ENCODE data around the gene CCDC85C.

Gene CCDC85C

DNA sequence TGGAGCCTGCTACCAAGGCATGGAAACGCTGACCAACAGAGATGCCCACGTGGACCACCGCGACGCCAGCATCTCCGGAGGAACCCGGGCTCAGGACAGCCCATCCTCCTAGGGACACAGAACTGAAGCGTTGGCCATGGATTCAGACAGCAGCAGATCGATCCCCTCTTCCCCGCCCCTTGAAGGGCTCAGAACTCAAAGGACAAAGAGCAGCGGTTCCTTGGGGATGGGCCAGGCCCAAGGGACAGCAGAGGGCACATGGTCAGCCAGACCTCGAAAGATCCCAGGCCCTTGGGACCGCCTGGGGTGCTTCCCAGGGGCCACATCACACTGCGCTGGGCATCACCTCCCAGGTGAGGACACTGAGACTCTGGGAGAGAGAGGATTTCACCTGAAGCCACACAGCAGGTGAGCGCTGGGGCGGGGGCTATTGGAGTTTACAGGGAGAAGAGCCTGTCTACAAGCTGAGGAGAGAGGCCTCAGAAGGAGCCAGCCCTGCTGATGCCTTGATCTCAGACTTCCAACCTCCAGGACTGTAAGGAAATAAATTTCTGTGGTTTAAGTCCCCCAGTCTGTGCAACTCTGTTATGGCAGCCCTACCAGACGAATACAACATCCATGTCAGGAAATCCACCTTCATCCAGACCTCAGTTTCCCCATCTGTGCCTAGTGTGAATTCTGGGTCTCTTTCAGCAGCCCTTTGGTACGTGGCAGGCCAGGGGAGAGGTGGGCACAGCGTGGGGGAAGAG lies 73.4 kb downstream of the CCDC85C start:
- Mint-ChIP-seq H3K4me3 (no peak overlapping the region), H3K27me3 (no peaks in the 10 kb centered on the region), H3K36me3 (ENCODE audit: low read depth) (no peaks in the 10 kb centered on the region), H3K9me3 (no peaks in the 10 kb centered on the region), H3K4me1 (ENCODE audit: low read depth) (no peaks in the 10 kb centered on the region), H3K27ac (no peak overlapping the region)

DNA sequence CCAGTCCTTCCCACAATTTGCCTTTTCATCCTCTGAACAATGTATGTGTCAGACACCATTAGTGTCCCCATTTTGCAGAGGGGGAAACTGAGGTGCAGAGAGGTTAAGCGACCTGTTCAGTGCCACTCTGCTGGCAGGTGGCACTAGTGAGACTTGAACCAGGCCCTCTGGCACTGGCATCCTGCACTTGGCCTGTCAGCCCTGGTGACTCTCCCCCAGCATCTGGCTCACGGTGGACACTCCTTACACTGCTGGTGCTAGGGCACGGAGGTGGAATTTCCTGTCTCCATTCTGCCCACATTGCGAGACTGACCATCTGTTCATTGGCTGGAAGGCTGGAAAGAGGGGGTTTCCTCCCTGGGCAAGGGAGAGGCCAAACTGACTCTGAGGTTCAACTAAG lies 74.1 kb downstream of the CCDC85C start:
- H3K27ac Mint-ChIP-seq = no peak overlapping the region
- no peaks in the 10 kb centered on the region for H3K36me3 Mint-ChIP-seq (ENCODE audit: low read depth)
- peaks cover 6% of the 10 kb centered on the region for H3K4me1 Mint-ChIP-seq (ENCODE audit: low read depth)
- no peak overlapping the region for H3K4me3 Mint-ChIP-seq
- no peaks in the 10 kb centered on the region for H3K9me3 Mint-ChIP-seq
- no peaks in the 10 kb centered on the region for H3K27me3 Mint-ChIP-seq

GRCh38 chr14:99527427-99528076 lies 76.5 kb downstream of the CCDC85C start:
- no peaks in the 10 kb centered on the region for H3K36me3 Mint-ChIP-seq (ENCODE audit: low read depth)
- no peak overlapping the region for H3K4me3 Mint-ChIP-seq
- H3K27ac Mint-ChIP-seq = no peak overlapping the region
- no peaks in the 10 kb centered on the region for H3K27me3 Mint-ChIP-seq
- no peaks in the 10 kb centered on the region for H3K9me3 Mint-ChIP-seq
- peaks cover 9% of the 10 kb centered on the region for H3K4me1 Mint-ChIP-seq (ENCODE audit: low read depth)

DNA sequence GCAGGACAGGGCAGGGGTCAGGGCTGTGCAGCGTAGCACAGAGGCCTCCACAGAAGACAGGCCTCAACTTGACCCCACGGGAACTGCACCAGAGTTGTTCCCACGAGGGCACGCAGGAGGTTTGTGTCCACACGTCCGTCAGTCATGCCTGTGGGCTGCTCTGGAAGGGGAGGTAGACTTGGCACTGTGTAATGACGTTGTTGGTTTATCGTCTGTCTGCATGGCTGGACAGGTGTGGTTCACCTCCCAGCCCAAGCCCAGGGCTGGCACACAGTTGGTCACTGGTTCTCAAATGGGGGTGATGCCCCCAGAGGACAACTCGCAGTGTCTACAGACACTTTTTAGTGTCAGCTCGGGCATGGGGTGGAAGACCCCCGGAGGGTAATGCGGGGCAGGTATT lies 77.0 kb downstream of the CCDC85C start:
- no peaks in the 10 kb centered on the region for H3K27me3 Mint-ChIP-seq
- no peaks in the 10 kb centered on the region for H3K36me3 Mint-ChIP-seq (ENCODE audit: low read depth)
- no peak overlapping the region for H3K27ac Mint-ChIP-seq
- H3K4me3 Mint-ChIP-seq = no peak overlapping the region
- H3K9me3 Mint-ChIP-seq = no peaks in the 10 kb centered on the region
- H3K4me1 Mint-ChIP-seq (ENCODE audit: low read depth) = peaks cover 9% of the 10 kb centered on the region

DNA sequence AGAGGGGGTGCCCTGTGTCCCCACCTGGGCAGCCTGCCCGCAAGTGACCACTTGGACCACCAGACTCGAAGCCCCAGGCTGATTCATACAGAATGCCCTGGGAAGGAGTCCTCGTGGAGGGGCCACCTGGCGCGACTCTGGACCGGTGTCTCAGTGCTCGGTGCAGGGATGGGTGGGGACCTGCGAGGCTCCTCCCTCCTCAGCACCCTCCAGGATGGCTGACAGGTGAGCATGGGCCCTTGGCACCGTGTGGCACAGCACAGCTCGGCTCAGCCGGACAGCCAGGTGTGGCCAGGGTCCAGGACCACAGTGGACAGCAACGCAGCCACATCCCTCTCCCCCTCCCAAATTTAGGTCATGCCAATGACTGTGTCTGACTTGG lies 78.3 kb downstream of the CCDC85C start:
- Mint-ChIP-seq H3K9me3 (no peaks in the 10 kb centered on the region), H3K27me3 (no peaks in the 10 kb centered on the region), H3K27ac (no peak overlapping the region), H3K4me1 (ENCODE audit: low read depth) (peaks cover 9% of the 10 kb centered on the region), H3K4me3 (no peak overlapping the region), H3K36me3 (ENCODE audit: low read depth) (no peaks in the 10 kb centered on the region)

DNA sequence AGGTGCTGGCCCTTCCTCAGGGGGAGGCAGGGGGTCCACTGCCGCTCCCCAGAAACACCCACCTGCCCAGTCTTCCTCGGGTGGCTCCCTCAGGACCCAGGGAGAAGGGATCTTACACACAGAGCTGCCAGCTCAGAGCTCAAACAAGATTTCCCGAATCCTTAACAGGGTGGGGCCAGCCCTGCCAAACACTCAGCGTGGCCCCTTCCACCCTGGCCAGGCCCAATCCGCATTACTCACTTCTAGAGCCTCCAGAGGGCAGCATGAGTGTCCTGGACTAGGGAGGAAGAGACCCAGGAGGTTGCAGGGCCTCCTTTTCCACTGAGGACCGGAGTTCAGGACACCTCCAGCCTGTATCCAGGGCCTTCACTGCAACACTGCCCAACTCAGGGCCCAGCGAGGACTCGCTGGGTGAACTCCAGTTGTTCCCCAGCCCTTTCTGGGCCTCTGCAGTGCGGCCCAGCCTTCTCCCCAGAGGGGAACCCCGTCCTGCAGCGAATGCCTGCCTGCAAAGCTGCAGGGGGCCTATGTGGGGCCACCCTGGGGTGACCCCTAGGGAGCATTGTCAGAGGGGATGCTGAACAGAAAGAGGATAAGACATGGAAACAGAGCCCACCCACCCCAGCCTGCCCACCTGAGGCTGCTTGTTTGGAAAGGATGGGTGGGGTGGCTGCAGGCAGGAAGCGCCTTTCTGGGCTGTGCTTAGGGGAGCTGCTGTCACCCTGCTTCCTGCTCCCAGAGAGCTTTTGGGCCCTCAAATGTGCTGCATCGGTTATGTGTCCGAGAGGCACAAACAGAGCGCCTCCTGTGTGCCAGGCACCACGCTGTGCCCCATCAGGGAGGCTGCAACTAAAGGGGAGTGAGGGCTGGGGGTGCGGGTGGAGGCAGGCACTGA lies 79.0 kb downstream of the CCDC85C start:
- Mint-ChIP-seq H3K9me3 (no peaks in the 10 kb centered on the region), H3K27ac (no peak overlapping the region), H3K36me3 (ENCODE audit: low read depth) (no peaks in the 10 kb centered on the region), H3K4me1 (ENCODE audit: low read depth) (peaks cover 9% of the 10 kb centered on the region), H3K27me3 (no peaks in the 10 kb centered on the region), H3K4me3 (no peak overlapping the region)

DNA sequence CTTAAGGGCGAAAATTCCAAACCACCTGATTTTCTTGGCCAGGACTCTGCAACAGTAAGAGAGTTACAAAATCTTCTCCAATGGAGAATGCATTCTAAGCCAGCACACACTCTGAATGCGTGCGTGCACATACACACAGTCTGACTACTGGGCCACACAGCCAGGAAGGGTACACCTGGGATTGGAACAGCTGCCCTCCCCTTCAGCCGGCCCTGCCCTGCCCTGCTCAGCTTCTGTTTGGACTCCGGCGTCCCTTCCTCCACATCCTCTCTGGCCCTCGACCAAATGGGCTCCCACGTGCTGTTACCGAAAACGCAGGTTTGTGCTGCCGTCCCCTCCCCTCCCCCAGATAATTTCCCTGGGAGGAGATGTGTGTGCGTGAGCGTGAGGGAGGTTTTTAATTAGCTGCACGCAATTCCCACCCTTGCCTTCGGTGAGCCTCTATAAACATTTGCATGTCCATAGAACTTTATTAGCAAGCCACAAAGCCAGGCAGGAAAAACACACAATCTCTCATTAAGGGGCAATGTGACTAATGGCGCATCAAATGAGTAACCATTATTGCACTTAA lies 79.8 kb downstream of the CCDC85C start:
- Mint-ChIP-seq H3K4me3 (no peak overlapping the region), H3K4me1 (ENCODE audit: low read depth) (peaks cover 9% of the 10 kb centered on the region), H3K27me3 (no peaks in the 10 kb centered on the region), H3K27ac (no peak overlapping the region), H3K36me3 (ENCODE audit: low read depth) (no peaks in the 10 kb centered on the region), H3K9me3 (no peaks in the 10 kb centered on the region)

GRCh38 chr14:99523704-99524055 lies 80.3 kb downstream of the CCDC85C start:
- H3K36me3 Mint-ChIP-seq (ENCODE audit: low read depth) = no peaks in the 10 kb centered on the region
- no peaks in the 10 kb centered on the region for H3K27me3 Mint-ChIP-seq
- peaks cover 9% of the 10 kb centered on the region for H3K4me1 Mint-ChIP-seq (ENCODE audit: low read depth)
- H3K9me3 Mint-ChIP-seq = no peaks in the 10 kb centered on the region
- no peak overlapping the region for H3K4me3 Mint-ChIP-seq
- H3K27ac Mint-ChIP-seq = no peak overlapping the region

DNA sequence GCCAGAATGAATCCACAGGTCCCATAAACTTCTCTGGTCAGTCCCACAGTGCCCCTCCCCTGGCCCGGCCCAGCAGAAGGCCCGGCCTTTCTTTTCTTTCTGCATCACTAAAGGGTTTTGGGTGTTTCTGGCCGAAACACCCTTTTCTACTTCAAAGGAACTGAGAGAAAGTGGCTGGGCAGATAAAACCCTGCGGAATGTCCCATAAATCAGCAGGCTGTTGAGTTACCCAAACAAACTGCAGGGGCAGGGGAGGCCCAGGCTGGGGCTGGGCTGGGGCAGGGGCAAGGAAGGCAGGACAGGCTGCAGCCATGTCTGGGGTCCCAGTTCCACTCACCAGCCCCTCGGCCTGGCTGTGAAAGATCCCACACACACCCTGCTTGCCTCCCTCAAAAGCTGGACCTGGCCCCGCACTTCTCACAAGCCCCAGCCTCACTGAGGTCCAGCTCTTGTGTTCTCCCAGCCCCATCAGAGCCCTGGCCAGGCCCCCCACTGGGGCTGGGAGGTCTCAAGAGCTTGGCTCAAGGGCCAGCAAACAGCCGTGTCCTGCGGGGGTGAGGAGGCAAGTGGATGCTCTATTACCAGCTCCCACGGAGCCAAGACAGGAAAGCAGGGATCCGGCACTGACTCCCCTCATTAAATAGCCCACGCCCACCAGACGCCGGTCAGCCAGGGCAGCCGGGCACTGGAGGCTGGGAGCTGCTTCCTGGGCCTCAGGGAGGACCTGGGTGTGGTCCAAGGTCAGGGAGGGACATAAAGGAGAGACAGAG lies 80.9 kb downstream of the CCDC85C start:
- H3K9me3 Mint-ChIP-seq = no peaks in the 10 kb centered on the region
- H3K27me3 Mint-ChIP-seq = no peaks in the 10 kb centered on the region
- no peak overlapping the region for H3K4me3 Mint-ChIP-seq
- H3K27ac Mint-ChIP-seq = no peak overlapping the region
- H3K36me3 Mint-ChIP-seq (ENCODE audit: low read depth) = no peaks in the 10 kb centered on the region
- peaks cover 9% of the 10 kb centered on the region for H3K4me1 Mint-ChIP-seq (ENCODE audit: low read depth)

GRCh38 chr14:99522457-99522891 lies 81.5 kb downstream of the CCDC85C start:
- Mint-ChIP-seq H3K4me3 (no peak overlapping the region), H3K27me3 (no peaks in the 10 kb centered on the region), H3K27ac (no peak overlapping the region), H3K4me1 (ENCODE audit: low read depth) (peaks cover 9% of the 10 kb centered on the region), H3K36me3 (ENCODE audit: low read depth) (no peaks in the 10 kb centered on the region), H3K9me3 (no peaks in the 10 kb centered on the region)

- Mint-ChIP-seq H3K36me3 (ENCODE audit: low read depth) (no peaks in the 10 kb centered on the region), H3K4me3 (no peak overlapping the region), H3K27ac (no peak overlapping the region), H3K9me3 (no peaks in the 10 kb centered on the region), H3K4me1 (ENCODE audit: low read depth) (peaks cover 9% of the 10 kb centered on the region), H3K27me3 (no peaks in the 10 kb centered on the region)
Observed at GRCh38 chr14:99522025-99522401, 82.0 kb downstream of the CCDC85C start.

GRCh38 chr14:99521176-99522024 lies 82.6 kb downstream of the CCDC85C start:
- Mint-ChIP-seq H3K36me3 (ENCODE audit: low read depth) (no peaks in the 10 kb centered on the region), H3K27me3 (no peaks in the 10 kb centered on the region), H3K4me1 (ENCODE audit: low read depth) (peaks cover 9% of the 10 kb centered on the region), H3K9me3 (no peaks in the 10 kb centered on the region), H3K4me3 (no peak overlapping the region), H3K27ac (no peak overlapping the region)

DNA sequence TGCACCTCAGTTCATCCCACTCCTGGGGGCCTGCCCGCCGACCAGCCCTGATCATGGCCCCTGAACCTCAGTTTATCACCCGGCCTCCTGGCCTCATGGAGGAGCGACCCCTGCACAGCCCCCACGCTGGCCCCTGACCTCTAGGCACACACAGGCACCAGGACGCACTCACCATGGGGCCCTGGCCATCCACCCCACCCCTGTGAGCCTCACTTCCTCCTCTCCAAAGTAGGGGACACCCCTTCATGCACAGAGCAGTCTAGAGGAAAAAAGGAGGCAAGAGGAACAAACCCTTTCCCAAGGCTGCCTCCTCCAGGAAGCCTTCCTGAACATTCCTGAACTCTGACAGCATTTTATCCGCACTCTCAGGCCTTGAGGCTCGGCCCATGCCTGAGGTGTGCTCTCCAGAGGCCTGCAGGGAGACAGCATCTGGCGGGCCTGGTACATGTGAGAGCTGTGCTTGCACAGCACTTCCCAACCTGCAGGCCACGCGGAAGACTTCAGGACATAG lies 83.4 kb downstream of the CCDC85C start:
- H3K9me3 Mint-ChIP-seq = no peaks in the 10 kb centered on the region
- no peaks in the 10 kb centered on the region for H3K36me3 Mint-ChIP-seq (ENCODE audit: low read depth)
- H3K27ac Mint-ChIP-seq = no peak overlapping the region
- no peak overlapping the region for H3K4me3 Mint-ChIP-seq
- H3K4me1 Mint-ChIP-seq (ENCODE audit: low read depth) = peaks cover 9% of the 10 kb centered on the region
- H3K27me3 Mint-ChIP-seq = no peaks in the 10 kb centered on the region
